Activated CD4-positive, alpha-beta T cell treated with anti-CD3 and anti-CD28 coated beads, Interleukin-10, Interleukin-2, amounts not matched to agents 100 ng/mL and 50 ng/mL, durations not matched to agents 16 hours and 8 hours (primary cell): ENCODE measurements around the gene SUDS3.

ENCODE experiments used
- DNase-seq: peaks from one replicate; pipeline ENCODE4 v3.0.0-alpha.2; 2020

Gene SUDS3

GRCh38 chr12:118456741-118457140 is 80.4 kb downstream of the SUDS3 start:
- DNase-seq = no peak

DNA sequence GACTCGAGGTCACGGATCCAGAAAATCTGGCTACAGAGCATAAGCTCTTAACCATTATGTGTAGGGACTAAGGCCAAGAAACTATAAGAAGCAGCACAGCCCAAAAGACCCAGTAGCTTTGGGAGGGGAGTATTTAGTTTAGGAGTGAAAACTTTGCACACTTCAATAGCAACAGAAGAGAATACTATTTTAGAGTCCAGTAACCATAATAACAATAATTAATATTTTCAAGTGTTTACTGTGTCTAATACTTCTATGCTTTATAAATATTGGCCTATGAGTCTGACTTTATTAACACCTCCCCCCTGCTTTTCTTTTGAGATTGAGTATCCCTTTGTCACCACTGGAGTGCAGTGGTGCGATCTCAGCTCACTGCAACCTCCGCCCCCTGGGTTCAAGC is 82.8 kb downstream of the SUDS3 start:
- DNase-seq = no peak

DNA sequence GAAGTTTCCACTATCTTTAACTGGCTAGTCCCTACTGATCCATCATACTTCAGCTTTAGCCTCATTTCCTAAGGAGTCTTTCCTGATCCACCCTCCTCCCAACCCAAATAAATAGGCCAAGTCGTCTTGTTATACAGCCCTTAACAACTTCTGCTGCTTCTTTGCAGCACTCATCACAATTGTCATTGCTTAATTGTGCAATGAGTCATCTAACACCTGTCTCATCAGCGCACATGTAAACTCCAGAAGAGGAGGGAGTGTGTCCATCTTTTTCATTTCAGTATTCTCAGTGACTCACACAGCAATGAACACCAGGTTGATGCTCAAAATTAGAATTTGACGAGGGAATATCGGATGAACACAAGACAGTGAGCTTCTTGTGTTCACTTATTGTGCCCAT is 87.3 kb downstream of the SUDS3 start:
- no peak for DNase-seq

- no peak for DNase-seq
These were observed 89.4 kb downstream of the SUDS3 start for GRCh38 chr12:118465706-118466105.
